NCI-H2171 (cell line): ENCODE data around the gene CATSPER1.
"Not testable (repeated sequence)": the region's sequence is repeated elsewhere in the genome, so short reads cannot be mapped to it uniquely, and the experiment has no call there.

Source experiments
- DNase-seq: peaks from one replicate; lab custom pipeline; 2025; lab: John Stamatoyannopoulos, UW

The CATSPER1 gene

DNA sequence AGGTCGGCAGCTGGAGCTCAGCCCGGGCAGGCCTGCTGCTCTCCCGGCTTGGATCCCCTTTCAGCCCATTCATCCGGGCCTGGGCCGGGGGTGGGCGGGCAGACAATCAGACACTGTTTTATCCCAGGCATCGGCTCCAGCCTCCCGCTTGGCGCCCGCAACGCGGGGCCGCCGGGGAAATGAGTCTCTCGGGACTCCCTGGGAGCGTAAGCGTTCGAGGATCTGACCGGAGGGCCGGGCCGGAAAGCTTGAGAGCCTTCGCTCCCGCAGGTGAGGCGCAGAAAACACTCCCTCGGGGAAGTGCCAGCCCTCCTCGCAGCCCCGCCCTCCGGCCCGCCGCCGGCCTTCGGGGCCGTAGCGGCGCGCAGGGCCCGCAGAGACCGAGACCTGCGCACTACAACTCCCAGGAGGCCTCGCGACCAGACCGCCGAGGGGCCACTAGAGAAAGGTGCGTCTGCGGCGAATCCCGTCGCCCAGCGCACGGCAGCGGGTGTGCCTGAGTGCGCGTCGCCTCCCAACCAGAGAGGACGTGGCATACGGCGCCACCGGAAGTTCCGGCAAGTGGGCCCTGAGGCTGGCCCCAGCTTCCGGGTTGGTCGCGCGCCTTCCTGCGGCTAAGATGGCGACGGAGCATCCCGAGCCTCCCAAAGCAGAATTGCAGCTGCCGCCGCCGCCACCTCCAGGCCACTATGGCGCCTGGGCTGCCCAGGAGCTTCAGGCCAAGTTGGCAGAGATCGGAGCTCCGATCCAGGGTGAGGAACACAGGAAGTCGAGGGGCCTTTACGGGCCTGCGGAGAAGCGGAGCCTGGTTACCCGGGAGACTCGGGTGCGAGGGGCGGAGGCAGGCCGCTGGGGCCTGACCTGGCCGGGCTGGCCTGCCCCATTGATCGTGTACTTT lies 25.7 kb upstream of the CATSPER1 start, which contains the start of gene SF3B2:
TSS of gene SF3B2 (plus strand) at position 599 of the 898 bp plus-strand sequence. CDS start at position 620, 21 bp downstream.
- peak; percentile 97 for DNase-seq

- DNase-seq: no peak
These were observed 25.1 kb upstream of the CATSPER1 start for GRCh38 chr11:66051371-66051765.

DNA sequence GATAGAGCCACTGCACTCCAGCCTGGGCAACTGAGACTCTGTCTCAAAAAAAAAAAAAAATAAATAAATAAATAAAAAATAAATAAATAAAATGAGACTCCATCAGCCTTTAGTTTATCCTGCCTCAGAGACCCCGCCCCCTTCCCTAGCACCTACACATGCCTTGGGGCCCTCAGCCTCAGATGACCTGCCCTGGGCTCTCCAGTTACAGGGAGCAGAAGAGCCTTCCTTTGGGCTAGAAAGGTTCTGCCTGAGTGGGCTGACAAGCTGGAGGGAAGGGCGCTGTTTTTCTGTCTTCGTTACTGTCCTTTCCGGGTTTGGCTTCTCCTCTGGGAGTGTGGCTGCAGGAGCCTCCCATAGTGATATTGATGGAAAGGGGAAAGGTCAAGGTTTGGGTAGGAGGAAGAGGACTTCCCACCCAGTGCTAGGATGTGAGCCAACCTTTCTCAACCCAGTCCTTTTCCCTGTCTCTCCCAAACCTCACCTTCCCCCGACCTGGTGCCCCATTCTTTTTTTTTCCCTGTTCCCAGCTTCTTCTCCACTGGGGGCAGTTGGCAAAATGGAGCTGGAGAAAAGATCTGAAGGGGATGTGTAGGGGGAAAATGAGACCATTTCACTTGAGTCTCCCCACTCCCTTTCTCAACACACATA lies 24.4 kb upstream of the CATSPER1 start:
- DNase-seq: no peak

- no peak for DNase-seq
These were observed 22.5 kb upstream of the CATSPER1 start, which contains the start of gene GAL3ST3 for GRCh38 chr11:66048547-66049323. Gene GAL3ST3, minus strand, starts transcription at chr11:66049161. Its CDS starts 3,746 bp downstream, at chr11:66045415.

DNA sequence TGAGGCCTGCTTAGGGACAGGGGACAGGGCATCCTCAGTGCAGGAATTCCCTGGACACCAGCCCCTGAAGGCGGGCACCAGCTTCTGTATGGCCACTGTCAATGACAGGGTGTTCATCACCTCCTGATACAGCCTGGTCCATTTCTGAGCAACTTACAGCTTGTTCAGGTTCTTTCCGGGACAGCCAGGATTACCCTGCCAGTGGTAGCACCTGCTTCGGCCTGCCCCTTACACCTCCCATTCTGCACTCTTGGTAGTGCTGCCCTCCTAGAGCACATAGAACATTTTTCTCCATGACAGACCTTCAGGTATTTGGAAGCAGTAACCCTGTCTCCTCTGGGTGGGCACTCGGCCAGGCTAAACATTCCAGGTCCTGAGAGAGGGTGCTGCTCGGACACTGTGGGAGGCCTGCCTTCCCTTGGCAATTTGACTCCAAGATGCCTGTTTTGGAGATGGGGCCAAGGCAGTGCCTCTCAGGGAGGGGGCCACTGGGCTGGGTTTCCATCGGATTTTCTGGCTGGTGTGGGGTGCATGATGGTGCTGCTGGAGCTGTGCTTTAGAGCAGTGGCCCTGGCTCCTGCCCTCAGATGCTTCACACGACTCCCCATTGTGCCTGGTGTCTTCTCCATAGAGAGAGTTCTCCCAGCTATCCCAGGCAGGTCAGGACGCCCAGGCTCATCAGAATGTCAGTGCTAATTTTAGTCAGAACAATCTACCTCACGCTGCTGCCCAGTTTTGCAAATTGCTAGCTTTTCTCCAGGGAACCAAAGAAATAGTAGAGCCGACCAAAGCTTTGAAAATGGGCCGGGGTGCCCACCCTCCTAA lies 21.5 kb upstream of the CATSPER1 start:
- no peak for DNase-seq

- DNase-seq: no peak
These were observed 20.6 kb upstream of the CATSPER1 start for GRCh38 chr11:66046901-66047300.

- DNase-seq: peak; percentile 59
These were observed 18.9 kb upstream of the CATSPER1 start for GRCh38 chr11:66045177-66045639.

DNA sequence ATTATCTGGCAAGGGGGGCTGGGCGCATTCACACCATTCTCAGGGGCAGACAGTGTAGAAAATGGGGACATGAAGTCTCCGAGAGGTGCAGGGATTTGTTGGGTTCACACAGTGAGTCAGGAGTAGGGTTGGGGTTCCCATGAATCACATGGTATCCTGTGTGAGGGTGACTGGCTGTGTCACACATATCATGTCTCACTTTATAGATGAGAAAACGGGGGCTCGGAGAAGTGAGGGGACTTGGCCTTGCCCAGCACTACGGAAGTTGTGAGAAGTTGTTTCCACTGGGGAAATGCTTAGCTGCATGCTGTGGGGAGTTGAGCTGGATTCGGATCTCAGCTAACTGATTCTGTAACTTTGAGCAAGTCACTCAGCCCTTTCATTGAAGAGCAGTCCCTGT lies 18.5 kb upstream of the CATSPER1 start:
- DNase-seq: no peak

DNA sequence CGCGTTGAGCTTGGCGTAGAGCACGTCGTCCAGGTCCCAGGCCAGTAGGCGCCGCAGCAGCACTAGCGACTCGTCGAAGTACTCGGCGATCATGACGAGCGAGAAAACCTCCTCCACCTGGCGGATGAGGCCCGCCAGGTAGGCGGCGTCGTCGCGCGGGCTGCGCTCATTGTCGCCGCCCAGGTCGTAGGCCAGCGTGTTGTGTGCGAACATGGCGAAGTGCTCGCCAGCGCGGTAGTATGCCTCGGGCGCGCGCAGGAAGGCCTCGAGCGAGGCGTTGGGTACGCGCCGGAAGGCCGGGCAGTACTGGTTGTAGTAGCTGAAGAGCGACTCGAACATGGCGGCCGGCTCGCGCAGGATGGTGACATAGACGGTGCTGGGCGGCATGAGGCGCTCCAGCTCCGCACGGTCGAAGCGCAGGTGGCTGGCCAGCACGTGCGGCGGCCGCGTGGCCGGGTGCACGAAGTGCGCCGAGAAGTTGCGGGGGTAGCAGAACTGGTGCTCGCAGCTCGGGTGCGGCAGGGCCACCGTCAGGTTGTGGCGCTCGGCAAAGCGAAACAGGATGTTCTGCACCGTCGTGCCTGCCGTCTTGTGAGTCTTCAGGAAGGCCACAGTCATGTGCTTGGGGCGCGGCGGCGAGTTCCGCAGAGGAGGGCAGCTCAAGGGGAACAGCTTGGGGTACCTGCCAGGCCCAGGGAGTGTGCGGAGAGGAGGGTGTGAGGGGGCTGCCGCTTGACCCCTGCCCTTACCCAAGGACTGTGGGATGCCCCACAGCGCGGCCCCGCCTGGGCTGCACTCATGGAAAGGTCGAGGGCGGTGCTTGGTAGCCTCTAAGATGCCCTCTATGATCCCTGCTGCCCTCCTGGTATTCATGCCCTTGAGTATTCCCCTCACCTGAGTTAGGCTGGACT lies 17.0 kb upstream of the CATSPER1 start:
- no peak for DNase-seq

DNA sequence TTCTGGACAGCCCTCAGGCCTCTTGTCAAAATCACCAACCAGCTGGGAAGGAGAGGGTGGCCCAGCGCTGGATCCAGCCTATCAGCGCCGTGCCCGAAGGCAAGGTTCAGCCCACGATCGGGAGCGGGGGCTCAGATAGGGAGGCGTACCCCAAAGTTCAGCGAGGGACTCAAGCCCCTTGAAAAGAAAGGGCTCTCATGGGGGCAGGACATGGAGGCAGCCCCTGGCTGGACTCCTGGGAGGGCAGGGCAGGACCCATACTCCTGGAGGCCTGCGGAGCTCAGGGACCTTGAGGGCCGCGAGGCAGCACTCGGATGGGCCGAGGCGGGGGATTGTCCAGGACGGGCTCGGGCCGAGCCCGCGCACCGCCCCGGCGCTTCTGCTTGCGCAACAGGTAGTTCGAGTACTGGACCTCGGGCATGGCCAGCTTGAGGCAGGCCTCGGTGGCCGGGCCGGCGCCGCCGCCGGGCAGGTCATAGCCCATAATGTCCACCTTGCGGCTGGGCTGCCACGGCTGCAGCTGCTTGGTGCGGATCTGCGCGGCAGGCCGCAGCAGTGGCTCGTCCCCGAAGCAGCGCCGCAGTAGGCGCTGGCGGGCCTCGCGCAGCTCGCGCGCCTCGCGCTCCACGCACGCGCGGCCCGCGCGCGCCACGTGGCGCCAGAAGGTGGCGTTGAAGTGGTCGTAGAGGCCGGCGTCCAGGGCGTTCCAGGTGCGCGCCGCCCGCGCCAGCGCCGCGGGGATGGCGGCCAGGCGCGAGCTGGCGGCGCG lies 16.1 kb upstream of the CATSPER1 start:
- DNase-seq: no peak

GRCh38 chr11:66039765-66040164 lies 13.5 kb upstream of the CATSPER1 start:
- no peak for DNase-seq

DNA sequence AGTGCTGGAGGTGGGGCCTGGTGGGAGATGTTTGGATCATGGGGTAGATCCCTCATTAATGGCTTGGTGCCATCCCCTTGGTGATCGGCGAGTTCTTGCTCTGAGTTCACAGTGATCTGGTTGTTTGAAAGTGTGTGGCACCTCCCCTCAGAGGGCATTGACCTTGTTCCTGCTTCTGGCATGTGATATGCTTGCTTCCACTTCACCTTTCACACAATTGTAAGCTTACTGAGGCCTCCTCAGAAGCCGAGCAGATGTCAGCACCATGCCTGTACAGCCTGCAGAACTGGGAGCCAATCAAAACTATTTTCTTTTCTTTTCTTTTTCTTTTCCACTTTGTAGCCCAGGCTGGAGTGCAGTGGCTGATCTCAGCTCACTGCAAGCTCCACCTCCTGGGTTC lies 11.0 kb upstream of the CATSPER1 start:
- no peak for DNase-seq

GRCh38 chr11:66036334-66036710 lies 10.0 kb upstream of the CATSPER1 start:
- DNase-seq: no peak

GRCh38 chr11:66035653-66036333 lies 9.5 kb upstream of the CATSPER1 start:
- peak; percentile 24 for DNase-seq

- DNase-seq: no peak
These were observed 6.9 kb upstream of the CATSPER1 start for GRCh38 chr11:66032957-66033735.

DNA sequence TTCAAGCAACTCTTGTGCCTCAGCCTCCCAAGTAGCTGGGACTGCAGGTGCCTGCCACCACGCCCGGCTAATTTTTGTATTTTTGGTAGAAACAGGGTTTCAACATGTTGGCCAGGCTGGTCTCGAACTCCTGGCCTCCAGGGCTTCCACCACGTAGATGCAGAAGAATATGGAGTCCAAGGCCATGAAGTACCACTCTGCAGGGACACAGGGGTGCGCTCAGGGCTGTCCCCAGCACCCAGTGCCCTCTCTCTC lies 3.2 kb downstream of the CATSPER1 start:
- DNase-seq: not testable (repeated sequence)

GRCh38 chr11:66022401-66023185 lies 3.7 kb downstream of the CATSPER1 start:
- DNase-seq: peak; percentile 50
